KMS-11 (cell line): ENCODE results near the gene FOXA1.
A peak's percentile ranks its signal among the peaks of the same experiment; 100 is the strongest.

Experiments
- H2AFZ ChIP-seq: fragments of 200-600 bp; sonication (generic); 2 replicates; pipeline ENCODE4 v1.6.1; 2016; ENCODE audit warnings: antibody characterized with exemption, mixed run types, low read depth
- H3K27ac ChIP-seq: fragments of 200-600 bp; sonication (generic); 2 replicates; pipeline ENCODE4 v1.6.1; 2016; ENCODE audit warnings: mild to moderate bottlenecking, mixed run types
- H3K27me3 ChIP-seq: fragments of 200-600 bp; sonication (generic); 2 replicates; pipeline ENCODE4 v1.6.1; 2017; ENCODE audit warnings: mild to moderate bottlenecking, low read depth, mixed run types, moderate library complexity; ENCODE audit not compliant: insufficient read depth
- H3K36me3 ChIP-seq: fragments of 200-600 bp; sonication (generic); 2 replicates; pipeline ENCODE4 v1.6.1; 2017; ENCODE audit warnings: mild to moderate bottlenecking, mixed run types; ENCODE audit not compliant: insufficient read depth
- H3K4me1 ChIP-seq: fragments of 200-600 bp; sonication (generic); 2 replicates; pipeline ENCODE4 v1.6.1; 2016; ENCODE audit warnings: mild to moderate bottlenecking, low read depth, mixed run types; ENCODE audit not compliant: poor library complexity, severe bottlenecking
- H3K4me2 ChIP-seq: fragments of 200-600 bp; sonication (generic); 2 replicates; pipeline ENCODE4 v1.7.0; 2016; ENCODE audit warnings: mild to moderate bottlenecking, mixed run types
- H3K4me3 ChIP-seq: fragments of 200-600 bp; sonication (generic); IDR thresholded peaks from 2 replicates; pipeline ENCODE4 v1.6.1; 2017; ENCODE audit warnings: low read depth, low read length, mixed read lengths; ENCODE audit not compliant: insufficient read depth
- H3K79me2 ChIP-seq: fragments of 200-600 bp; sonication (generic); 2 replicates; pipeline ENCODE4 v1.6.1; 2016; ENCODE audit warnings: low read depth, mixed run types; ENCODE audit not compliant: insufficient read depth
- H3K9ac ChIP-seq: fragments of 200-600 bp; sonication (generic); 2 replicates; pipeline ENCODE4 v1.6.1; 2016; ENCODE audit warnings: mild to moderate bottlenecking, mixed run types
- H4K20me1 ChIP-seq: fragments of 200-600 bp; sonication (generic); 2 replicates; pipeline ENCODE4 v1.6.1; 2016; ENCODE audit warnings: mild to moderate bottlenecking, mixed run types; ENCODE audit not compliant: insufficient read depth
- CTCF ChIP-seq: fragments of 200-600 bp; sonication (generic); conservative IDR thresholded peaks from 2 replicates; pipeline ENCODE4 v1.6.1; 2017; ENCODE audit warnings: low read depth, mild to moderate bottlenecking, antibody characterized with exemption, low read length, moderate library complexity, mixed read lengths

Gene FOXA1

GRCh38 chr14:37597914-37598746 is 3.1 kb upstream of the FOXA1 start:
- H2AFZ ChIP-seq: no peak overlapping the region

GRCh38 chr14:37597538-37597913 is 2.5 kb upstream of the FOXA1 start:
- Histone ChIP-seq H3K4me2 (no peak overlapping the region), H3K79me2 (no peaks in the 10 kb centered on the region), H3K27me3 (no peaks in the 10 kb centered on the region), H3K9ac (no peak overlapping the region), H3K27ac (no peak overlapping the region), H3K36me3 (no peaks in the 10 kb centered on the region), H3K4me1 (no peaks in the 10 kb centered on the region), H3K4me3 (no peak overlapping the region), H4K20me1 (no peaks in the 10 kb centered on the region), H2AFZ (no peak overlapping the region)
- TF ChIP-seq CTCF: no peak

More at GRCh38 chr14:37597914-37598746, 3.1 kb upstream of the FOXA1 start:
- Histone ChIP-seq H3K36me3 (no peaks in the 10 kb centered on the region), H3K9ac (no peak overlapping the region), H3K4me3 (no peak overlapping the region), H4K20me1 (no peaks in the 10 kb centered on the region), H3K4me1 (no peaks in the 10 kb centered on the region), H3K4me2 (no peak overlapping the region), H3K79me2 (no peaks in the 10 kb centered on the region), H3K27ac (no peak overlapping the region), H3K27me3 (no peaks in the 10 kb centered on the region)
- TF ChIP-seq CTCF: no peak

GRCh38 chr14:37596790-37597472 is 1.9 kb upstream of the FOXA1 start:
- H3K4me2 ChIP-seq: no peak overlapping the region
- no peaks in the 10 kb centered on the region for H3K4me1 ChIP-seq
- H4K20me1 ChIP-seq: no peaks in the 10 kb centered on the region
- no peaks in the 10 kb centered on the region for H3K27me3 ChIP-seq
- no peak overlapping the region for H2AFZ ChIP-seq
- H3K79me2 ChIP-seq: no peaks in the 10 kb centered on the region
- H3K4me3 ChIP-seq: no peak overlapping the region
- no peaks in the 10 kb centered on the region for H3K36me3 ChIP-seq
- no peak overlapping the region for H3K27ac ChIP-seq
- no peak overlapping the region for H3K9ac ChIP-seq
- no peak for TF ChIP-seq CTCF

GRCh38 chr14:37595809-37596621 is 966 bp upstream of the FOXA1 start:
- H3K27me3 ChIP-seq: no peaks in the 10 kb centered on the region

More at GRCh38 chr14:37595809-37596621, 966 bp upstream of the FOXA1 start:
- Histone ChIP-seq H2AFZ (peak overlapping the region; percentile 34; the same call in 1 of the 2 replicates), H3K79me2 (no peaks in the 10 kb centered on the region), H3K4me3 (no peak overlapping the region), H4K20me1 (no peaks in the 10 kb centered on the region), H3K4me2 (0 out of 2 replicates have a peak overlapping the region, but pooled peaks have one; percentile 17), H3K4me1 (no peaks in the 10 kb centered on the region), H3K36me3 (no peaks in the 10 kb centered on the region), H3K9ac (peak overlapping the region; percentile 42; the same call in 1 of the 2 replicates), H3K27ac (no peak overlapping the region; the same call in 1 of the 2 replicates)
- TF ChIP-seq CTCF: no peak
